HepG2 (cell line): ENCODE results near the gene RSPH1. TPM values are rescaled to one million over a fixed set of nuclear protein-coding genes. Genes with fewer than 3 reads are reported as not detected.

Experiments used
- GFI1 ChIP-seq: sonication (generic); formaldehyde crosslinking; IDR thresholded peaks from 2 replicates; pipeline ENCODE4 v1.5.0; 2020; ENCODE audit warnings: missing genetic modification reagents, mild to moderate bottlenecking, borderline replicate concordance
- HMG20B ChIP-seq: conservative IDR thresholded peaks from 2 replicates; pipeline ENCODE4 v1.6.1; 2016; ENCODE audit warnings: missing genetic modification reagents, missing compliant biosample characterization
- PLRG1 ChIP-seq: fragments of 450-650 bp; conservative IDR thresholded peaks from 2 replicates; pipeline ENCODE4 v1.6.1; 2016
- ZFP41 ChIP-seq: sonication (generic); formaldehyde crosslinking; IDR thresholded peaks from 2 replicates; pipeline ENCODE4 v1.4.0; 2020; ENCODE audit warnings: mild to moderate bottlenecking, missing genetic modification reagents, borderline replicate concordance
- ZMYM2 ChIP-seq: sonication (generic); formaldehyde crosslinking; IDR thresholded peaks from 2 replicates; pipeline ENCODE4 v1.8.0; 2022; ENCODE audit warnings: mild to moderate bottlenecking, missing genetic modification reagents
- ZSCAN12 ChIP-seq: sonication (generic); formaldehyde crosslinking; IDR thresholded peaks from 2 replicates; pipeline ENCODE4 v1.9.0; 2021; ENCODE audit warnings: mild to moderate bottlenecking, missing genetic modification reagents
- polyA plus RNA-seq, 8 experiments: library from polyadenylated mRNA; depleted of rRNA in 3 of 8; stranded (reverse) in 7 of 8; unstranded in 1 of 8; fragments of >200 nt; fragmentation: Illumina TruSeq in 4 of 8; extraction: Trizol in 4 of 8; gene quantifications; 2 replicates each; pipeline versions ENCODE4 v1.2.1 to v1.2.3, GENCODE V29; 2011 to 2016; ENCODE audit warnings: low read depth in 4 of 8, missing spikeins in 1 of 8, mixed read lengths in 1 of 8; ENCODE audit not compliant: insufficient read depth in 1 of 8
- total RNA-seq, 5 experiments: library from RNA; depleted of rRNA; stranded (reverse); fragments of >200 nt; fragmentation: Illumina TruSeq; extraction: Trizol; gene quantifications; 2 replicates each; pipeline ENCODE4 v1.2.3, GENCODE V29; 2016; ENCODE audit warnings: low read depth in 1 of 5
- TF ChIP-seq, protein P1 (sequence below): IDR thresholded peaks from 2 replicates; pipeline ENCODE4 v1.6.1; 2012; ENCODE audit warnings: low read depth, low read length, improper control_type of control experiment
- TF ChIP-seq, protein P2 (sequence below): sonication (generic); formaldehyde crosslinking; IDR thresholded peaks from 2 replicates; pipeline ENCODE4 v1.4.0; 2020; ENCODE audit warnings: missing genetic modification reagents
- TF ChIP-seq, protein P3 (sequence below): sonication (generic); formaldehyde crosslinking; IDR thresholded peaks from 2 replicates; pipeline ENCODE4 v1.5.0; 2020; ENCODE audit warnings: mild to moderate bottlenecking, missing genetic modification reagents, borderline replicate concordance
- TF ChIP-seq, protein P4 (sequence below): sonication (generic); formaldehyde crosslinking; IDR thresholded peaks from 2 replicates; pipeline ENCODE4 v1.9.0; 2021; ENCODE audit warnings: missing genetic modification reagents, borderline replicate concordance

RSPH1 gene
- total and polyA plus RNA-seq, 2 of the 13 experiments (the other 11 are each of a cell fraction or from before 2014, with no cell fraction given), result not detected

DNA sequence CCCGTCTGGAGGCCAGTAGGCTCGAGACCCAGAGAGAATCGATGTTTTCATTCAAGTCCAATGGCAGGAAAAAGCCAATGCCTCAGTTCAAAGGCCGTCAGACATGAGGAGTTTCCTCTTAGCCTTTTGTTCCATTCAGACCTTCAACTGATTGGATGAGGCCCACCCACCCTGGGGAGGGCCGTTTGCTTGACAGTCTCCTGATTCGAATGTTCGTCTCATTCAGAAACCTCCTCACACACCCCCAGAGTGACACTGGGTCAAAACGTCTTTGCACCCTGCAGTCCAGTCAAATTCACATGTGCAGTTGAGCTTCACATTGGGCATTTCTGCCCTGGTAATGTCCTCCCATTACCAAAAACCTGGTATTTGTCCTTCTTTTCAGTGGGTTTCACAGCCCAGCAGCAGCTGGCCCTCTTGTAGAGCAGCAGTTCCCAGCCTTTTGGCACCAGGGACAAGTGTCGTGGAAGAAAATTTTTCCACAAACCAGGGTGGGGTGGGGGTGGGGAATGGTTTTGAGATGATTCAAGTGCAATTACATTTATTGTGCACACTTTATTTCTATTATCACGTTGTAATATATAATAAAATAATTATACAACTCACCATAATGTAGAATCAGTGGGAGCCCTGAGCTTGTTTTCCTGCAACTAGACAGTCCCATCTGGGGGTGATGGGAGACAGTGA lies 40.1 kb downstream of the RSPH1 start (continued):
- TF ChIP-seq, protein P1, sequence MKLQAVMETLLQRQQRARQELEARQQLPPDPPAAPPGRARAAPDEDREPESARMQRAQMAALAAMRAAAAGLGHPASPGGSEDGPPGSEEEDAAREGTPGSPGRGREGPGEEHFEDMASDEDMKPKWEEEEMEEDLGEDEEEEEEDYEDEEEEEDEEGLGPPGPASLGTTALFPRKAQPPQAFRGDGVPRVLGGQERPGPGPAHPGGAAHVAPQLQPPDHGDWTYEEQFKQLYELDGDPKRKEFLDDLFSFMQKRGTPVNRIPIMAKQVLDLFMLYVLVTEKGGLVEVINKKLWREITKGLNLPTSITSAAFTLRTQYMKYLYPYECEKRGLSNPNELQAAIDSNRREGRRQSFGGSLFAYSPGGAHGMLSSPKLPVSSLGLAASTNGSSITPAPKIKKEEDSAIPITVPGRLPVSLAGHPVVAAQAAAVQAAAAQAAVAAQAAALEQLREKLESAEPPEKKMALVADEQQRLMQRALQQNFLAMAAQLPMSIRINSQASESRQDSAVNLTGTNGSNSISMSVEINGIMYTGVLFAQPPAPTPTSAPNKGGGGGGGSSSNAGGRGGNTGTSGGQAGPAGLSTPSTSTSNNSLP, result no peak
- no peak for TF ChIP-seq ZSCAN12
- TF ChIP-seq, protein P2, sequence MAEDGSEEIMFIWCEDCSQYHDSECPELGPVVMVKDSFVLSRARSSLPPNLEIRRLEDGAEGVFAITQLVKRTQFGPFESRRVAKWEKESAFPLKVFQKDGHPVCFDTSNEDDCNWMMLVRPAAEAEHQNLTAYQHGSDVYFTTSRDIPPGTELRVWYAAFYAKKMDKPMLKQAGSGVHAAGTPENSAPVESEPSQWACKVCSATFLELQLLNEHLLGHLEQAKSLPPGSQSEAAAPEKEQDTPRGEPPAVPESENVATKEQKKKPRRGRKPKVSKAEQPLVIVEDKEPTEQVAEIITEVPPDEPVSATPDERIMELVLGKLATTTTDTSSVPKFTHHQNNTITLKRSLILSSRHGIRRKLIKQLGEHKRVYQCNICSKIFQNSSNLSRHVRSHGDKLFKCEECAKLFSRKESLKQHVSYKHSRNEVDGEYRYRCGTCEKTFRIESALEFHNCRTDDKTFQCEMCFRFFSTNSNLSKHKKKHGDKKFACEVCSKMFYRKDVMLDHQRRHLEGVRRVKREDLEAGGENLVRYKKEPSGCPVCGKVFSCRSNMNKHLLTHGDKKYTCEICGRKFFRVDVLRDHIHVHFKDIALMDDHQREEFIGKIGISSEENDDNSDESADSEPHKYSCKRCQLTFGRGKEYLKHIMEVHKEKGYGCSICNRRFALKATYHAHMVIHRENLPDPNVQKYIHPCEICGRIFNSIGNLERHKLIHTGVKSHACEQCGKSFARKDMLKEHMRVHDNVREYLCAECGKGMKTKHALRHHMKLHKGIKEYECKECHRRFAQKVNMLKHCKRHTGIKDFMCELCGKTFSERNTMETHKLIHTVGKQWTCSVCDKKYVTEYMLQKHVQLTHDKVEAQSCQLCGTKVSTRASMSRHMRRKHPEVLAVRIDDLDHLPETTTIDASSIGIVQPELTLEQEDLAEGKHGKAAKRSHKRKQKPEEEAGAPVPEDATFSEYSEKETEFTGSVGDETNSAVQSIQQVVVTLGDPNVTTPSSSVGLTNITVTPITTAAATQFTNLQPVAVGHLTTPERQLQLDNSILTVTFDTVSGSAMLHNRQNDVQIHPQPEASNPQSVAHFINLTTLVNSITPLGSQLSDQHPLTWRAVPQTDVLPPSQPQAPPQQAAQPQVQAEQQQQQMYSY (CRISPR knock-in tag), result no peak
- TF ChIP-seq ZMYM2 (CRISPR knock-in tag), result no peak
- TF ChIP-seq, protein P3, sequence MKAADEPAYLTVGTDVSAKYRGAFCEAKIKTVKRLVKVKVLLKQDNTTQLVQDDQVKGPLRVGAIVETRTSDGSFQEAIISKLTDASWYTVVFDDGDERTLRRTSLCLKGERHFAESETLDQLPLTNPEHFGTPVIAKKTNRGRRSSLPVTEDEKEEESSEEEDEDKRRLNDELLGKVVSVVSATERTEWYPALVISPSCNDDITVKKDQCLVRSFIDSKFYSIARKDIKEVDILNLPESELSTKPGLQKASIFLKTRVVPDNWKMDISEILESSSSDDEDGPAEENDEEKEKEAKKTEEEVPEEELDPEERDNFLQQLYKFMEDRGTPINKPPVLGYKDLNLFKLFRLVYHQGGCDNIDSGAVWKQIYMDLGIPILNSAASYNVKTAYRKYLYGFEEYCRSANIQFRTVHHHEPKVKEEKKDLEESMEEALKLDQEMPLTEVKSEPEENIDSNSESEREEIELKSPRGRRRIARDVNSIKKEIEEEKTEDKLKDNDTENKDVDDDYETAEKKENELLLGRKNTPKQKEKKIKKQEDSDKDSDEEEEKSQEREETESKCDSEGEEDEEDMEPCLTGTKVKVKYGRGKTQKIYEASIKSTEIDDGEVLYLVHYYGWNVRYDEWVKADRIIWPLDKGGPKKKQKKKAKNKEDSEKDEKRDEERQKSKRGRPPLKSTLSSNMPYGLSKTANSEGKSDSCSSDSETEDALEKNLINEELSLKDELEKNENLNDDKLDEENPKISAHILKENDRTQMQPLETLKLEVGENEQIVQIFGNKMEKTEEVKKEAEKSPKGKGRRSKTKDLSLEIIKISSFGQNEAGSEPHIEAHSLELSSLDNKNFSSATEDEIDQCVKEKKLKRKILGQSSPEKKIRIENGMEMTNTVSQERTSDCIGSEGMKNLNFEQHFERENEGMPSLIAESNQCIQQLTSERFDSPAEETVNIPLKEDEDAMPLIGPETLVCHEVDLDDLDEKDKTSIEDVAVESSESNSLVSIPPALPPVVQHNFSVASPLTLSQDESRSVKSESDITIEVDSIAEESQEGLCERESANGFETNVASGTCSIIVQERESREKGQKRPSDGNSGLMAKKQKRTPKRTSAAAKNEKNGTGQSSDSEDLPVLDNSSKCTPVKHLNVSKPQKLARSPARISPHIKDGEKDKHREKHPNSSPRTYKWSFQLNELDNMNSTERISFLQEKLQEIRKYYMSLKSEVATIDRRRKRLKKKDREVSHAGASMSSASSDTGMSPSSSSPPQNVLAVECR (CRISPR knock-in tag), result no peak
- TF ChIP-seq, protein P4, sequence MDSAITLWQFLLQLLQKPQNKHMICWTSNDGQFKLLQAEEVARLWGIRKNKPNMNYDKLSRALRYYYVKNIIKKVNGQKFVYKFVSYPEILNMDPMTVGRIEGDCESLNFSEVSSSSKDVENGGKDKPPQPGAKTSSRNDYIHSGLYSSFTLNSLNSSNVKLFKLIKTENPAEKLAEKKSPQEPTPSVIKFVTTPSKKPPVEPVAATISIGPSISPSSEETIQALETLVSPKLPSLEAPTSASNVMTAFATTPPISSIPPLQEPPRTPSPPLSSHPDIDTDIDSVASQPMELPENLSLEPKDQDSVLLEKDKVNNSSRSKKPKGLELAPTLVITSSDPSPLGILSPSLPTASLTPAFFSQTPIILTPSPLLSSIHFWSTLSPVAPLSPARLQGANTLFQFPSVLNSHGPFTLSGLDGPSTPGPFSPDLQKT (CRISPR knock-in tag), result no peak
- no peak for TF ChIP-seq PLRG1
- TF ChIP-seq GFI1, result no peak
- no peak for TF ChIP-seq HMG20B (CRISPR knock-in tag)
- TF ChIP-seq ZFP41 (CRISPR knock-in tag), result no peak
